Neuronal stem cell (in vitro differentiated cells): ENCODE results near the gene SZT2.

ENCODE experiments used
- DNase-seq: peaks from one replicate; pipeline ENCODE4 v3.0.0-alpha.2; 2013; ENCODE audit warnings: low spot score
- H2AFZ ChIP-seq: one replicate; pipeline ENCODE4 v1.6.1; 2013; ENCODE audit warnings: mild to moderate bottlenecking, low read length, inconsistent platforms
- H2AK5ac ChIP-seq: 2 replicates; pipeline ENCODE4 v1.6.1; 2013; ENCODE audit warnings: low read depth, mild to moderate bottlenecking, inconsistent platforms, low read length, moderate library complexity, mixed read lengths
- H2BK120ac ChIP-seq: 2 replicates; pipeline ENCODE4 v1.6.1; 2013; ENCODE audit warnings: low read depth, mild to moderate bottlenecking, inconsistent platforms, low read length, moderate library complexity, mixed read lengths
- H2BK12ac ChIP-seq: one replicate; pipeline ENCODE4 v1.6.1; 2013; ENCODE audit warnings: low read length, inconsistent platforms
- H2BK15ac ChIP-seq: 2 replicates; pipeline ENCODE4 v1.6.1; 2013; ENCODE audit warnings: mild to moderate bottlenecking, low read length, inconsistent platforms, mixed read lengths
- H2BK5ac ChIP-seq: one replicate; pipeline ENCODE4 v1.6.1; 2013; ENCODE audit warnings: inconsistent platforms, mild to moderate bottlenecking, low read length, moderate library complexity
- H3K14ac ChIP-seq: one replicate; pipeline ENCODE4 v1.6.1; 2013; ENCODE audit warnings: low read length, inconsistent platforms
- H3K18ac ChIP-seq: 2 replicates; pipeline ENCODE4 v1.6.1; 2013; ENCODE audit warnings: low read length, inconsistent platforms
- H3K23ac ChIP-seq: 2 replicates; pipeline ENCODE4 v1.6.1; 2013; ENCODE audit warnings: low read depth, mild to moderate bottlenecking, mixed read lengths, low read length, inconsistent platforms; ENCODE audit not compliant: poor library complexity
- H3K27ac ChIP-seq: replicated peaks from 3 replicates; pipeline ENCODE4 v1.5.1; 2013; ENCODE audit warnings: low read length, inconsistent platforms
- H3K27me3 ChIP-seq, 3 experiments: 2 replicates each; pipeline ENCODE4 v1.6.1; 2013; ENCODE audit warnings: low read length in 3 of 3, mild to moderate bottlenecking in 2 of 3, inconsistent platforms in 1 of 3, low read depth in 1 of 3, mixed read lengths in 1 of 3, moderate library complexity in 1 of 3; ENCODE audit not compliant: control insufficient read depth in 3 of 3, insufficient read depth in 3 of 3
- H3K36me3 ChIP-seq, 2 donors: replicated peaks in 1 of 2; 2 replicates each; pipeline ENCODE4 v1.6.1; 2013; ENCODE audit warnings: low read length in 2 of 2; ENCODE audit not compliant: control insufficient read depth in 2 of 2, insufficient read depth in 2 of 2
- H3K4ac ChIP-seq: 2 replicates; pipeline ENCODE4 v1.6.1; 2013; ENCODE audit warnings: inconsistent platforms, mild to moderate bottlenecking, low read length, moderate library complexity
- H3K4me1 ChIP-seq, 2 donors: 1 replicate in 1 of 2; 2 replicates in 1 of 2; pipeline ENCODE4 v1.6.1; 2013; ENCODE audit warnings: low read length in 2 of 2, low read depth in 1 of 2; ENCODE audit not compliant: control insufficient read depth in 2 of 2, insufficient read depth in 1 of 2
- H3K4me2 ChIP-seq: one replicate; pipeline ENCODE4 v1.6.1; 2013; ENCODE audit warnings: mild to moderate bottlenecking, low read length, inconsistent platforms; ENCODE audit not compliant: insufficient read depth, poor library complexity, severe bottlenecking
- H3K4me3 ChIP-seq, 2 donors: 2 replicates each; pipeline ENCODE4 v1.5.1; 2013; ENCODE audit warnings: low read length in 2 of 2, mild to moderate bottlenecking in 2 of 2, inconsistent platforms in 1 of 2, moderate library complexity in 1 of 2
- H3K79me1 ChIP-seq: one replicate; pipeline ENCODE4 v1.6.1; 2013; ENCODE audit warnings: low read depth, mild to moderate bottlenecking, inconsistent platforms, low read length, moderate library complexity
- H3K9ac ChIP-seq: one replicate; pipeline ENCODE4 v1.6.1; 2013; ENCODE audit warnings: mild to moderate bottlenecking, low read depth, low read length, inconsistent platforms; ENCODE audit not compliant: poor library complexity
- H3K9me3 ChIP-seq, 2 donors: replicated peaks in 1 of 2; 2 replicates each; pipeline versions ENCODE3 to v1.6.1; 2013; ENCODE audit warnings: low read length in 2 of 2, mild to moderate bottlenecking in 2 of 2, inconsistent platforms in 1 of 2, low read depth in 1 of 2, mixed read lengths in 1 of 2, moderate library complexity in 1 of 2; ENCODE audit not compliant: control insufficient read depth in 2 of 2, insufficient read depth in 1 of 2
- H4K8ac ChIP-seq: one replicate; pipeline ENCODE4 v1.6.1; 2013; ENCODE audit warnings: low read depth, mild to moderate bottlenecking, inconsistent platforms, low read length, moderate library complexity
- H4K91ac ChIP-seq: one replicate; pipeline ENCODE4 v1.6.1; 2013; ENCODE audit warnings: low read length, low read depth, mild to moderate bottlenecking, inconsistent platforms; ENCODE audit not compliant: poor library complexity
- WGBS, 2 donors: extraction: QIAGEN DNeasy Blood & Tissue Kit; methylation state at CpG; one replicate each; pipeline ENCODE4 v1.1.7; 2013; ENCODE audit warnings: missing lambda C conversion rate in 2 of 2, mixed read lengths in 1 of 2; ENCODE audit not compliant: insufficient read length in 2 of 2, insufficient replicate concordance in 1 of 2; ENCODE audit errors: extremely low coverage in 2 of 2; 5-methylcytosine and 5-hydroxymethylcytosine counted together

SZT2 gene

DNA sequence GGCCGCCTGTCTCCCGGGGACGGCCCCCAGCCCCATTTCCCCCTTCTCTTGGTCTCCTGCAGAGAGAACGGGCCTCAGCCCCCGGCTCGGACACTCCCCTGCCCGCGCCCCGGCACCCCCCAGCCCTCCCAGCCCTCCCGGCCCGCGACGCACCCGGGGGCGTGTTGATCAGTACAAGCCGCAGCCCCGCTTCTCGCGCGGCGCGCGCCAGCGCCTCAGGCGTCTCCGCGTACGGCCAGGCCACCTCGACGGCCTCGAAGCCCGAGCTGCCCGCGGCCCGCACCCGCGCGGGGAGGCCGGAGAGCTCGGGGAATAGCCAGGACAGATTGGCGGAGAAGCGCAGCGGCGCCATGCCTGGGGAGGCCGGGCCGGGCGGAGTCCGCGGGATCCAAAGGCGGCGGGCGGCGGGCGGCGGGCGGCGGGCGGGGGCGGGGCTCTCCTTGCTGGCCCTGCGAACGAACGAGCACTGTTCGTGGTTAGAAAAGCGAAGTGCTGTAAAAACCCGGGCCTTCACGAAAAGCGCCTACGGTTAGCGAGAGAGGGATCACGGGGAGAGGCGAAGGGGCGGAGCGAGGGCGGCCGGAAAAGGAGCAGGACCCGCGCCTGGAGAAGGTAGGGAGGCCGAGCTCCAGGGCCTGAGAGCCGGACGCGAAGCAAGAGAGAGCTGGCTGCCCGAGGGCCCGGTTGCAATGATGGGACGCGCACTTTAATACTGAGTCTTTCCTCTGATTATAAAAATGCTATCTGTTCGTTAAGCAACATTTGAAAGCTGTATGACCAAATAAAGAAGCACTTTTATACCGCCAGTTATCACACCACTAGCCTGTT lies 64.0 kb downstream of the SZT2 start, which contains the start of gene HYI:
Gene HYI, minus strand, starts transcription at position 490 of the 828 bp plus-strand sequence. Its CDS starts 138 bp downstream, at position 352.
- Histone ChIP-seq H3K9ac (peak within 1 kb of the TSS; percentile 60), H2BK5ac (no peak within 1 kb of the TSS), H3K4me2 (peak within 1 kb of the TSS; percentile 66), H3K14ac (no peak within 1 kb of the TSS), H2BK12ac (no peak within 1 kb of the TSS), H3K9me3 (peaks cover 0 to 2% of the 10 kb centered on the region in 2 donors), H4K91ac (no peak within 1 kb of the TSS), H3K27me3 (no peaks in the 10 kb centered on the region), H3K23ac (peak within 1 kb of the TSS; percentile 90), H3K4ac (no peak within 1 kb of the TSS), H2BK120ac (no peak within 1 kb of the TSS), H3K4me3 (peak within 1 kb of the TSS in 1 of 2 donors; percentile 84), H3K79me1 (no peaks in the 10 kb centered on the region), H3K4me1 (peaks cover 0 to 8% of the 10 kb centered on the region in 2 donors), H2AFZ (no peak within 1 kb of the TSS), H3K27ac (peak within 1 kb of the TSS; percentile 82), H4K8ac (peak within 1 kb of the TSS; percentile 89), H2AK5ac (peak within 1 kb of the TSS; percentile 43), H3K36me3 (peaks cover 24 to 42% of the 10 kb centered on the region in 2 donors), H3K18ac (peak within 1 kb of the TSS; percentile 94), H2BK15ac (peak within 1 kb of the TSS; percentile 11)
- DNase-seq = peak; percentile 67
- no CpG with 5 or more reads among the region's 87 CpGs for WGBS, 2 donors

DNA sequence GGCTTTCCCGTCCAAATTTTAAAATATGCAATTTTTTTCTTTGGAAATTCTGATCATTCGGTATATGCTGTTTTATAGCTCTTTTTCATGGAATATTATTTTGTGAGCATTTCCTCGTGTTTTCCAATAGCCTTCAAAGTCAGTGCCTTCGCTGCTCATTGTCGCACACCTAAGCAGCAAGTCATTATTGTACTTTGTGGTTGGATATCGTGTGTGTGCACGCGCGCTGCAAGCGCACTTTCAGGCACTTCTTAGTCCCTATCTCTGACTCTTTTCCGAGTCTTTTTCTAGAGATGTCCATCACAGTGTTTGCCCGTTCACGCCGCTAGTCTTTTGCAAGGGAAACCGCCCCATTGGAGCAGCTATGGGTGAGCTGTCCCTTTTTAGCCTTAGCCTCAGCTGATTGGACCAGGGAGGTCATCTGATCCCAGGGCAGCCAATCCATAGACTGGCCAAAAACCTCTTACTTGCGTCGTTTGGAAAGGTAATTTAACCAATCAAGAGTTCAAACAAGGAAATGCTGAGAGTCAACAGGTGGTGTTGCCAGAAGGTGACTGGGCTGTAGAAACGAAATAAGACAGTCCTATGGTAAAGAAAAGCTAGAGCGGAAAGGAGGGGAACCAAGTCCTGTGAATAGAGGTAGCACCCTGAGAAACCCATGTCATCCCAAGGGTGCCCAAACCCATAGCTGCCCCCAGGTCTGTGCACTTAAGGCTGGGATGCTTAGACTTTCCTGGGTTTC lies 64.7 kb downstream of the SZT2 start:
- Histone ChIP-seq H3K36me3 (peaks cover 20 to 34% of the 10 kb centered on the region in 2 donors), H3K14ac (no peak overlapping the region), H3K27ac (peak overlapping the region; percentile 82), H3K4ac (no peak overlapping the region), H3K27me3 (no peaks in the 10 kb centered on the region), H3K4me1 (peaks cover 0 to 8% of the 10 kb centered on the region in 2 donors), H3K4me3 (peak overlapping the region in 1 of 2 donors; percentile 48), H2AK5ac (no peak overlapping the region), H3K9ac (no peak overlapping the region), H2BK120ac (no peak overlapping the region), H3K9me3 (peaks cover 0 to 2% of the 10 kb centered on the region in 2 donors), H3K23ac (no peak overlapping the region), H2AFZ (no peak overlapping the region), H3K79me1 (no peaks in the 10 kb centered on the region), H3K18ac (no peak overlapping the region), H4K91ac (no peak overlapping the region), H4K8ac (no peak overlapping the region), H2BK5ac (no peak overlapping the region), H2BK15ac (no peak overlapping the region), H3K4me2 (peak overlapping the region; percentile 66), H2BK12ac (no peak overlapping the region)
- no CpG with 5 or more reads among the region's 19 CpGs for WGBS, 2 donors
- peak; percentile 32 for DNase-seq

DNA sequence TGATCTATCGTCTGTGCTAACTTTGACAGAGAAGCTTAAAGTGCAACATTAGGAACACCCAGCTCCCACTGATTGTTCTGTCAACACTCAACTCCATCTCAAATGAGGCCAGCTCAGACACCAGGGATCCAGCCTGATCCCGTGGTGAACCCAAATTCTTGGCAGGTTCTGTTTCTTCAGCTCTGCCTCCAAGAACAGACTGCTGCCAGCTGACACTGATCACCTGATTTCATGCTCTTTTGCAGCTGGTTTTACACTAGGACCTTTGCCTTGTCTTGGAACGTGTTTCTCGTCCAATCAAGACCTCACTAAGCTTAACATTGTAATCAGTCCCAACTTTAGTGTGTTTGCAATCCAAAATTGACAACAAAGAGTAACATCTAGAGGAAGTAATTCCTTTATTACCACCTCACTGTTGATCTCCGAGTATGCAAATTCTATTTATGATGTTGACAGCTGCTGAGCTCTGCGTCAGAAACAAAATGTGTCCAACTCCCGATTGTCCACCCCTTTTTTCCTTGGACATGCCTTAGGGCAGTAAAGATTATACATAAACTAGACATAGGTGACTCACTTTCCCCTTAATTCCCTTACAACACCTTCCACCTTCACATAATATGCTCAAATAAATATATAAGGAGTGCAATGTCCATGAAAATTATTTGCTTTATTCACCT lies 65.7 kb downstream of the SZT2 start:
- Histone ChIP-seq H4K8ac (no peak overlapping the region), H3K14ac (no peak overlapping the region), H2BK12ac (no peak overlapping the region), H4K91ac (no peak overlapping the region), H3K4me3 (no peak overlapping the region), H3K18ac (no peak overlapping the region), H2BK5ac (no peak overlapping the region), H2BK15ac (no peak overlapping the region), H3K27me3 (no peaks in the 10 kb centered on the region), H3K9me3 (peaks cover 0 to 2% of the 10 kb centered on the region in 2 donors), H3K4me1 (peaks cover 0 to 8% of the 10 kb centered on the region in 2 donors), H3K4ac (no peak overlapping the region), H3K9ac (no peak overlapping the region), H2BK120ac (no peak overlapping the region), H3K23ac (no peak overlapping the region), H3K4me2 (no peak overlapping the region), H2AK5ac (no peak overlapping the region), H3K36me3 (peaks cover 14 to 25% of the 10 kb centered on the region in 2 donors), H3K79me1 (no peaks in the 10 kb centered on the region), H3K27ac (no peak overlapping the region), H2AFZ (no peak overlapping the region)
- WGBS, 2 donors = no CpG with 5 or more reads among the region's 7 CpGs
- no peak for DNase-seq
